HepG2 (cell line): ENCODE data around the gene HYAL2. TPM values are rescaled to one million over a fixed set of nuclear protein-coding genes. Genes with fewer than 3 reads are reported as not detected.

Experiments
- FOXK2 ChIP-seq: fragments of 450-650 bp; IDR thresholded peaks from 2 replicates; pipeline ENCODE4 v1.6.1; 2016
- HDAC1 ChIP-seq: sonication (generic); formaldehyde crosslinking; IDR thresholded peaks from 2 replicates; pipeline ENCODE4 v1.5.1; 2020; ENCODE audit warnings: mild to moderate bottlenecking, missing genetic modification reagents
- KAT8 ChIP-seq: IDR thresholded peaks from 2 replicates; pipeline ENCODE4 v1.6.1; 2016; ENCODE audit warnings: missing genetic modification reagents, missing compliant biosample characterization
- KLF11 ChIP-seq: IDR thresholded peaks from 2 replicates; pipeline ENCODE4 v1.6.1; 2016; ENCODE audit warnings: missing compliant biosample characterization
- PCBP1 ChIP-seq: fragments of 200-400 bp; formaldehyde crosslinking; IDR thresholded peaks from 2 replicates; pipeline ENCODE4 v1.6.1; 2017; ENCODE audit warnings: mild to moderate bottlenecking, low read depth, low read length, borderline replicate concordance
- RFXAP ChIP-seq: sonication (generic); formaldehyde crosslinking; IDR thresholded peaks from 2 replicates; pipeline ENCODE4 v1.4.0; 2020; ENCODE audit warnings: missing genetic modification reagents, borderline replicate concordance
- RORA ChIP-seq: sonication (generic); formaldehyde crosslinking; IDR thresholded peaks from 2 replicates; pipeline ENCODE4 v1.5.0; 2020; ENCODE audit warnings: mild to moderate bottlenecking, missing genetic modification reagents, moderate library complexity
- RXRB ChIP-seq: IDR thresholded peaks from 2 replicates; pipeline ENCODE4 v1.6.1; 2016; ENCODE audit warnings: borderline replicate concordance, missing genetic modification reagents, missing compliant biosample characterization
- SNAI1 ChIP-seq: sonication (generic); formaldehyde crosslinking; IDR thresholded peaks from 2 replicates; pipeline ENCODE4 v1.5.0; 2020; ENCODE audit warnings: mild to moderate bottlenecking, missing genetic modification reagents, borderline replicate concordance
- ZFX ChIP-seq: sonication (generic); formaldehyde crosslinking; IDR thresholded peaks from 2 replicates; pipeline ENCODE4 v1.4.0; 2020; ENCODE audit warnings: mild to moderate bottlenecking, low read depth, missing genetic modification reagents, moderate library complexity
- ZNF329 ChIP-seq: sonication (generic); formaldehyde crosslinking; IDR thresholded peaks from 2 replicates; pipeline ENCODE4 v1.9.0; 2021; ENCODE audit warnings: low read depth, mild to moderate bottlenecking, missing genetic modification reagents
- ZNF460 ChIP-seq: sonication (generic); formaldehyde crosslinking; IDR thresholded peaks from 2 replicates; pipeline ENCODE4 v1.5.1; 2020; ENCODE audit warnings: missing genetic modification reagents, mild to moderate bottlenecking, borderline replicate concordance
- ZNF614 ChIP-seq: IDR thresholded peaks from 2 replicates; pipeline ENCODE4 v1.6.1; 2018; ENCODE audit warnings: missing biosample characterization, missing genetic modification reagents, inconsistent platforms, borderline replicate concordance
- ZNF619 ChIP-seq: sonication (generic); formaldehyde crosslinking; IDR thresholded peaks from 2 replicates; pipeline ENCODE4 v1.4.0; 2020; ENCODE audit warnings: mild to moderate bottlenecking, missing genetic modification reagents
- ZNF891 ChIP-seq: sonication (generic); formaldehyde crosslinking; IDR thresholded peaks from 2 replicates; pipeline ENCODE4 v1.5.0; 2020; ENCODE audit warnings: mild to moderate bottlenecking, missing genetic modification reagents
- polyA plus RNA-seq, 8 experiments: library from polyadenylated mRNA; depleted of rRNA in 3 of 8; stranded (reverse) in 7 of 8; unstranded in 1 of 8; fragments of >200 nt; fragmentation: Illumina TruSeq in 4 of 8; extraction: Trizol in 4 of 8; gene quantifications; 2 replicates each; pipeline versions ENCODE4 v1.2.1 to v1.2.3, GENCODE V29; 2011 to 2016; ENCODE audit warnings: low read depth in 4 of 8, missing spikeins in 1 of 8, mixed read lengths in 1 of 8; ENCODE audit not compliant: insufficient read depth in 1 of 8
- total RNA-seq, 5 experiments: library from RNA; depleted of rRNA; stranded (reverse); fragments of >200 nt; fragmentation: Illumina TruSeq; extraction: Trizol; gene quantifications; 2 replicates each; pipeline ENCODE4 v1.2.3, GENCODE V29; 2016; ENCODE audit warnings: low read depth in 1 of 5
- TF ChIP-seq, protein P1 (sequence below): sonication (generic); formaldehyde crosslinking; IDR thresholded peaks from 2 replicates; pipeline ENCODE4 v1.9.0; 2021; ENCODE audit warnings: missing genetic modification reagents, borderline replicate concordance
- TF ChIP-seq, protein P2 (sequence below): sonication (generic); formaldehyde crosslinking; IDR thresholded peaks from 2 replicates; pipeline ENCODE4 v1.4.0; 2020; ENCODE audit warnings: mild to moderate bottlenecking, missing genetic modification reagents, borderline replicate concordance
- TF ChIP-seq, protein P3 (sequence below), 2 experiments: sonication (generic) in 1 of 2; formaldehyde crosslinking in 1 of 2; IDR thresholded peaks; 2 replicates each; pipeline versions ENCODE4 v1.5.1 to v1.6.1; 2011 to 2020; ENCODE audit warnings: borderline replicate concordance in 1 of 2, low read depth in 1 of 2, low read length in 1 of 2, mild to moderate bottlenecking in 1 of 2, missing genetic modification reagents in 1 of 2, moderate library complexity in 1 of 2

Gene HYAL2
- total and polyA plus RNA-seq, 2 of the 13 experiments (the other 11 are each of a cell fraction or from before 2014, with no cell fraction given) = 76.2 to 102 TPM

DNA sequence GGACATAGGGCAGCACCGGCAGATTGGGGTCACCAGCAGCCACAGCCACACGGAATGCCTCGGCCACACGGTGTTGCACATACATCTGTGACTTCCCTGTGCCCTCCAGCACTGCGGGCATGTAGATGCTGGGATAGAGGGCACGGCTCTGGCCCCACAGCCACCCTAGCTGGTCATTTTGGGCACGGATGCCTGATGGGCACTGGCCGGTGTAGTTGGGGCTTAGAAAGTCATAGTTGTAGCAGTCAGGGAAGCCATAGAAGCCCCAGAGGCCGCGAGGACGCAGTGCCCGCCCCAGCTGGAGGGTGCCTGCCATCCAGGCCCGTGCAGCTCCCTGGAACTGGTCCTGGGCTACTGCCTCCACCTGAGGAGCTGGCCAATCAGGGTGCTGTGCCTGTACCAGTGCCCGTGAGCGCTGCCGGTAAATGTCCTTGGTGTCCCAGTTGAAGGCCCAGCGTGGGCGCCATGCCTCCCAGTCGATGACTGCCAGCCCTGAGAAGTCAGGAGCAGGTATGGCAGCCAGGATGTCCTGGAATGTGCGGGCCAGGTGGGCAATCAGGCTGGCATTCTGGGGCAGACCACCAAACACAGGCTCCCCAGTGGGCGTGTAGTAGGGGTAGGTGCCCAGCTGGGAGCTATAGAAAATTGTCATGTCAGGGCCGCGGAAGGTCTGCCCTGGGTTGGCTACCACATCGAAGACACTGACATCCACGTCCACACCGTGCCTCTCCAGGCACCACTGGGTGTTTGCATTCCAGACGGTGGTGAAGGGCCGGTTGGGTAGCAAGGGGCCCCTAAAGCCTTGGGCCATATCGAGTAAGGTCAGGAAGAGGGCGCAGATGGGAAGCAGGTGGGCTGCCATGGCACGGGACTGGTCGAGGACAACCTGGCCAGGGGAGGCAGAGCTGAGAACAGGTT is 20.2 kb downstream of the HYAL2 start (continued):
- TF ChIP-seq KAT8 (no peak), HDAC1 (no peak), RXRB (CRISPR knock-in tag) (no peak; the same call in none of the 2 replicates), RFXAP (no peak), ZFX (CRISPR knock-in tag) (no peak), ZNF614 (no peak), SNAI1 (CRISPR knock-in tag) (no peak), ZNF891 (CRISPR knock-in tag) (peak; percentile 62; the same call in 1 of the 2 replicates), PCBP1 (no peak), RORA (no peak), KLF11 (CRISPR knock-in tag) (no peak), ZNF329 (CRISPR knock-in tag) (no peak), ZNF619 (CRISPR knock-in tag) (no peak), ZNF460 (CRISPR knock-in tag) (no peak), FOXK2 (no peak)
- TF ChIP-seq, protein P1, sequence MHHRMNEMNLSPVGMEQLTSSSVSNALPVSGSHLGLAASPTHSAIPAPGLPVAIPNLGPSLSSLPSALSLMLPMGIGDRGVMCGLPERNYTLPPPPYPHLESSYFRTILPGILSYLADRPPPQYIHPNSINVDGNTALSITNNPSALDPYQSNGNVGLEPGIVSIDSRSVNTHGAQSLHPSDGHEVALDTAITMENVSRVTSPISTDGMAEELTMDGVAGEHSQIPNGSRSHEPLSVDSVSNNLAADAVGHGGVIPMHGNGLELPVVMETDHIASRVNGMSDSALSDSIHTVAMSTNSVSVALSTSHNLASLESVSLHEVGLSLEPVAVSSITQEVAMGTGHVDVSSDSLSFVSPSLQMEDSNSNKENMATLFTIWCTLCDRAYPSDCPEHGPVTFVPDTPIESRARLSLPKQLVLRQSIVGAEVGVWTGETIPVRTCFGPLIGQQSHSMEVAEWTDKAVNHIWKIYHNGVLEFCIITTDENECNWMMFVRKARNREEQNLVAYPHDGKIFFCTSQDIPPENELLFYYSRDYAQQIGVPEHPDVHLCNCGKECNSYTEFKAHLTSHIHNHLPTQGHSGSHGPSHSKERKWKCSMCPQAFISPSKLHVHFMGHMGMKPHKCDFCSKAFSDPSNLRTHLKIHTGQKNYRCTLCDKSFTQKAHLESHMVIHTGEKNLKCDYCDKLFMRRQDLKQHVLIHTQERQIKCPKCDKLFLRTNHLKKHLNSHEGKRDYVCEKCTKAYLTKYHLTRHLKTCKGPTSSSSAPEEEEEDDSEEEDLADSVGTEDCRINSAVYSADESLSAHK (CRISPR knock-in tag) = no peak
- TF ChIP-seq, protein P2, sequence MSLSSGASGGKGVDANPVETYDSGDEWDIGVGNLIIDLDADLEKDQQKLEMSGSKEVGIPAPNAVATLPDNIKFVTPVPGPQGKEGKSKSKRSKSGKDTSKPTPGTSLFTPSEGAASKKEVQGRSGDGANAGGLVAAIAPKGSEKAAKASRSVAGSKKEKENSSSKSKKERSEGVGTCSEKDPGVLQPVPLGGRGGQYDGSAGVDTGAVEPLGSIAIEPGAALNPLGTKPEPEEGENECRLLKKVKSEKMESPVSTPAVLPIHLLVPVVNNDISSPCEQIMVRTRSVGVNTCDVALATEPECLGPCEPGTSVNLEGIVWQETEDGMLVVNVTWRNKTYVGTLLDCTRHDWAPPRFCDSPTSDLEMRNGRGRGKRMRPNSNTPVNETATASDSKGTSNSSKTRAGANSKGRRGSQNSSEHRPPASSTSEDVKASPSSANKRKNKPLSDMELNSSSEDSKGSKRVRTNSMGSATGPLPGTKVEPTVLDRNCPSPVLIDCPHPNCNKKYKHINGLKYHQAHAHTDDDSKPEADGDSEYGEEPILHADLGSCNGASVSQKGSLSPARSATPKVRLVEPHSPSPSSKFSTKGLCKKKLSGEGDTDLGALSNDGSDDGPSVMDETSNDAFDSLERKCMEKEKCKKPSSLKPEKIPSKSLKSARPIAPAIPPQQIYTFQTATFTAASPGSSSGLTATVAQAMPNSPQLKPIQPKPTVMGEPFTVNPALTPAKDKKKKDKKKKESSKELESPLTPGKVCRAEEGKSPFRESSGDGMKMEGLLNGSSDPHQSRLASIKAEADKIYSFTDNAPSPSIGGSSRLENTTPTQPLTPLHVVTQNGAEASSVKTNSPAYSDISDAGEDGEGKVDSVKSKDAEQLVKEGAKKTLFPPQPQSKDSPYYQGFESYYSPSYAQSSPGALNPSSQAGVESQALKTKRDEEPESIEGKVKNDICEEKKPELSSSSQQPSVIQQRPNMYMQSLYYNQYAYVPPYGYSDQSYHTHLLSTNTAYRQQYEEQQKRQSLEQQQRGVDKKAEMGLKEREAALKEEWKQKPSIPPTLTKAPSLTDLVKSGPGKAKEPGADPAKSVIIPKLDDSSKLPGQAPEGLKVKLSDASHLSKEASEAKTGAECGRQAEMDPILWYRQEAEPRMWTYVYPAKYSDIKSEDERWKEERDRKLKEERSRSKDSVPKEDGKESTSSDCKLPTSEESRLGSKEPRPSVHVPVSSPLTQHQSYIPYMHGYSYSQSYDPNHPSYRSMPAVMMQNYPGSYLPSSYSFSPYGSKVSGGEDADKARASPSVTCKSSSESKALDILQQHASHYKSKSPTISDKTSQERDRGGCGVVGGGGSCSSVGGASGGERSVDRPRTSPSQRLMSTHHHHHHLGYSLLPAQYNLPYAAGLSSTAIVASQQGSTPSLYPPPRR (CRISPR knock-in tag) = no peak
- TF ChIP-seq, protein P3, sequence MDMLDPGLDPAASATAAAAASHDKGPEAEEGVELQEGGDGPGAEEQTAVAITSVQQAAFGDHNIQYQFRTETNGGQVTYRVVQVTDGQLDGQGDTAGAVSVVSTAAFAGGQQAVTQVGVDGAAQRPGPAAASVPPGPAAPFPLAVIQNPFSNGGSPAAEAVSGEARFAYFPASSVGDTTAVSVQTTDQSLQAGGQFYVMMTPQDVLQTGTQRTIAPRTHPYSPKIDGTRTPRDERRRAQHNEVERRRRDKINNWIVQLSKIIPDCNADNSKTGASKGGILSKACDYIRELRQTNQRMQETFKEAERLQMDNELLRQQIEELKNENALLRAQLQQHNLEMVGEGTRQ (IDR thresholded peaks at IDR 0.05; ENCODE audit: low read depth, low read length) = no peak
- TF ChIP-seq, protein P3 (CRISPR knock-in tag; IDR thresholded peaks at IDR 0.05; ENCODE audit: borderline replicate concordance) = no peak
